Loucy (cell line): Measurements from ENCODE around the gene CETP.

Source experiments
- CTCF ChIP-seq: fragments of 200-600 bp; sonication (generic); conservative IDR thresholded peaks from 2 replicates; pipeline ENCODE4 v1.5.1; 2014; ENCODE audit warnings: mild to moderate bottlenecking, antibody characterized with exemption, low read length
- EZH2phosphoT487 ChIP-seq: fragments of 200-600 bp; IDR thresholded peaks from 2 replicates; pipeline ENCODE4 v1.6.1; 2018; ENCODE audit warnings: antibody characterized with exemption, mild to moderate bottlenecking, moderate library complexity, borderline replicate concordance

GRCh38 chr16:56999409-57000270 is 37.9 kb downstream of the CETP start:
- TF ChIP-seq CTCF = no peak
- TF ChIP-seq EZH2phosphoT487 = no peak
